DND-41 (cell line): ENCODE results near the gene FAM107A.

Experiments
- CTCF ChIP-seq: IDR thresholded peaks from 2 replicates; pipeline ENCODE4 v1.5.1; 2012; ENCODE audit warnings: borderline replicate concordance, low read length, moderate library complexity, mild to moderate bottlenecking; ENCODE audit not compliant: poor library complexity, severe bottlenecking; ENCODE audit errors: extremely low read depth
- EZH2 ChIP-seq: IDR thresholded peaks from 3 replicates; pipeline ENCODE4 v1.6.1; 2012; ENCODE audit warnings: borderline replicate concordance, low read depth, mild to moderate bottlenecking, moderate library complexity, low read length, inconsistent platforms; ENCODE audit not compliant: severe bottlenecking

DNA sequence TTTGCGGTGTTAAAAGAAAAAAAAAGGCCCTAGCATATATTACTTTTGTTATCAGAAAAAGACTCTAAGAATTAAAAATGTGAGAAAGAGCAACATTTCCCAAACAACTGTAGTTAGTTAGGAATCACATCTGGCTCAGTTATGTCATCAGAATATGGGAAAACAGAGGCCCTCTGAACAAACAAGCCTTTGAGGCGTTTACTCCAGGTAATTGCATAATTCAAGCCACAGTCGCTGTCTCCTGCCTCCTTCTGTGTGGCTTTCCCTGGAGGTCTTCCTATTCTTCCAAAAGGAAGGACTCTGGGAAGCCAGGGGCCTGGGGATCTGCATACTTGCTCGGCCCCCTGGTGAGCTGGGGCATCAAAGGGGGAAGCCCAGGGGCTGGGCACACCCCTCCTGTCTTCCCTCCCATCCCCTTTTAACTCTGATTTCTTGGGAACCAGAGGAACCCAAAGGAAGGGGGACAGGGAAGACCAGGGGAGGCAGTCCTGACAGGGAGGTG lies 3.7 kb upstream of the FAM107A start:
- TF ChIP-seq EZH2 (no peak), CTCF (no peak)
